Activated B cell treated with CpG ODN at 0.5 μM for 24 hours (primary cell): ENCODE data around the gene TNFRSF21. TPM values are rescaled to one million over a fixed set of nuclear protein-coding genes. Genes with fewer than 3 reads are reported as not detected.

Experiments
- ATAC-seq: fragments of 200-7000 bp; cut with Tn5 transposase; one replicate; pipeline ENCODE4 v1.10.0; 2021; ENCODE audit warnings: low read depth, mild to moderate bottlenecking, moderate library complexity
- CTCF ChIA-PET: fragments of 350-600 bp; sonication (Branson Sonifier 250); formaldehyde crosslinking; loops from one replicate; lab custom pipeline; 2021; ENCODE audit warnings: antibody characterized with exemption; lab: Charles Lee
- POLR2A ChIA-PET: fragments of 350-600 bp; sonication (Branson Sonifier 250); formaldehyde crosslinking; loops from one replicate; lab custom pipeline; 2021; ENCODE audit warnings: antibody characterized with exemption; lab: Charles Lee
- DNase-seq: peaks from one replicate; pipeline ENCODE4 v3.0.0; 2022
- H3K27ac Mint-ChIP-seq: one replicate; pipeline ENCODE4 v1.8.0; 2020; ENCODE audit warnings: mixed read lengths
- H3K27me3 Mint-ChIP-seq: one replicate; pipeline ENCODE4 v1.8.0; 2021; ENCODE audit warnings: mixed read lengths
- H3K36me3 Mint-ChIP-seq: one replicate; pipeline ENCODE4 v1.8.0; 2021; ENCODE audit warnings: low read depth, mixed read lengths
- H3K4me1 Mint-ChIP-seq: one replicate; pipeline ENCODE4 v1.8.0; 2021; ENCODE audit warnings: mixed read lengths
- H3K4me3 Mint-ChIP-seq: one replicate; pipeline ENCODE4 v1.8.0; 2020; ENCODE audit warnings: mild to moderate bottlenecking, mixed read lengths
- H3K9me3 Mint-ChIP-seq: one replicate; pipeline ENCODE4 v1.8.0; 2020; ENCODE audit warnings: mixed read lengths
- intact Hi-C: fragments of 100-400 bp; cut with micrococcal nuclease; formaldehyde crosslinking; loops from one replicate; pipeline ENCODE4 v1.15.1; 2024
- total RNA-seq: library from RNA; stranded (reverse); gene quantifications from 2 replicates; pipeline ENCODE4 v1.2.3, GENCODE V29; 2022
- TF ChIP-seq, protein P1 (sequence below): fragments of 200-600 bp; IDR thresholded peaks from one replicate; pipeline ENCODE4 v1.8.0; 2022; ENCODE audit warnings: antibody characterized with exemption, mild to moderate bottlenecking

The TNFRSF21 gene
- total RNA-seq, 1 donor from 2014 or later: 1.0 TPM

DNA sequence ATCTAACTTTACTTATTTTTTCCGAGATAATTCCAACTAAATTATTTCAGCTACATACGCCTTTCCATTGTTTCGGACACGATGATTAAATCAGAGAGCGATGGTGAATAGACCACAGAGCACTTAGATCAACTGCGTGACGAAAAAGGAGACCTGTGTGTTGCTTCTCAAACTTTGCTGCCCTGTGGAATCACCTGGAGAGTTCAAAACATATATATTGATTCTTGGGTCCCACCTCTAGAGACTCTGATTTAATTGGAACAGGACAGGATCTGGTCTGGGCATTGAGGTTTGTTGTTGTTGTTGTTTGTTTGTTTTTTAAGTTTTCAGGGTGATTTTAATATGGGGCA lies 401 bp upstream of the TNFRSF21 start:
- Mint-ChIP-seq H3K27me3 (peaks cover 39% of the 10 kb centered on the region), H3K36me3 (no peaks in the 10 kb centered on the region), H3K4me1 (peaks cover 12% of the 10 kb centered on the region), H3K27ac (no peak overlapping the region), H3K4me3 (peak overlapping the region; percentile 83), H3K9me3 (no peaks in the 10 kb centered on the region)
- ChIA-PET CTCF (interaction anchor here (0.6 to 3.7 kb wide), 3 partner anchors 208 to 216 kb away, joined by 3 to 31 read pairs (median 5); no protein-coding TSS in a partner anchor), POLR2A (no interaction called here)
- ATAC-seq: no peak
- DNase-seq: no peak
- TF ChIP-seq, protein P1, sequence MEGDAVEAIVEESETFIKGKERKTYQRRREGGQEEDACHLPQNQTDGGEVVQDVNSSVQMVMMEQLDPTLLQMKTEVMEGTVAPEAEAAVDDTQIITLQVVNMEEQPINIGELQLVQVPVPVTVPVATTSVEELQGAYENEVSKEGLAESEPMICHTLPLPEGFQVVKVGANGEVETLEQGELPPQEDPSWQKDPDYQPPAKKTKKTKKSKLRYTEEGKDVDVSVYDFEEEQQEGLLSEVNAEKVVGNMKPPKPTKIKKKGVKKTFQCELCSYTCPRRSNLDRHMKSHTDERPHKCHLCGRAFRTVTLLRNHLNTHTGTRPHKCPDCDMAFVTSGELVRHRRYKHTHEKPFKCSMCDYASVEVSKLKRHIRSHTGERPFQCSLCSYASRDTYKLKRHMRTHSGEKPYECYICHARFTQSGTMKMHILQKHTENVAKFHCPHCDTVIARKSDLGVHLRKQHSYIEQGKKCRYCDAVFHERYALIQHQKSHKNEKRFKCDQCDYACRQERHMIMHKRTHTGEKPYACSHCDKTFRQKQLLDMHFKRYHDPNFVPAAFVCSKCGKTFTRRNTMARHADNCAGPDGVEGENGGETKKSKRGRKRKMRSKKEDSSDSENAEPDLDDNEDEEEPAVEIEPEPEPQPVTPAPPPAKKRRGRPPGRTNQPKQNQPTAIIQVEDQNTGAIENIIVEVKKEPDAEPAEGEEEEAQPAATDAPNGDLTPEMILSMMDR: no peak
- intact Hi-C loops: loop anchor here (1.0 to 2.0 kb wide), 3 partner anchors 213 to 891 kb away; no protein-coding TSS in a partner anchor

DNA sequence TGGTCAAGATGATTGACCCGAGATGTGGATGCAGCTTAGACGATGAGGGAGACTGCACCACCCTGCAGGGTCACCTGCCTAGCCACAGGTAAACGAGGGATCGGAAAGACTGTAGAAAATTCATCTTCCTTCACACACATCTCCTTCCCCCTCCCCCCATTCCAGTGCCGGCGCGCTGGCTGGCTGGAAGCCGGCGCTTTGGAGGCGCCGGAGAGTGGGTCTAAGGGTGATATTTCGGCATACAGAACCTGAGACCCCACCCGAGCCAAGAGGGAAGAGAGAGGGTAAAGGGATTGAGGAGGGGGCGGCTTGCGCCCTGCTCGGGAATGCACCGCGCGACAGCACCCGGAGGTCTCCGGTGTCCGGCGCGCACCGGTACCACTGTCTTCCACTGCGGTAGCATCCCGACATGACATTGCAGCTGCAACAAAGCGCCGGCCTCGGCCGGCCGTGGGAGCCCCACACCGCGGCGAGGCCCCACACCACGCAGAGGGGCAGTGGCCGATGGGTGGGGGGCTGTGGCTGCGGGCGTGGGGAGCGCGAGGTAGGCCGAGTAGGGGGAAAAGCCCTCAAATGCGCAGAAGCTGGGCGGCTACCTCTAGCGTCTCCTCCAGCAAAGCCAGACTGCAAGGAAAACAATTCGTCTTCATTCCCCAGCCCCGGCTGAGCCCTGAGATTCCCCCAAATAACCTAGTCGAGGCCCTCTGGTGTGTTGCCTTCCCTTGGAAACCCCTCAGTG lies 984 bp downstream of the TNFRSF21 start:
- ATAC-seq: no peak
- Mint-ChIP-seq H3K4me3 (peak overlapping the region; percentile 83), H3K9me3 (no peaks in the 10 kb centered on the region), H3K27ac (no peak overlapping the region), H3K36me3 (no peaks in the 10 kb centered on the region), H3K27me3 (peaks cover 31% of the 10 kb centered on the region), H3K4me1 (peaks cover 12% of the 10 kb centered on the region)
- ChIA-PET POLR2A (interaction anchor here (0.7 kb wide), 1 partner anchor 169 kb away, joined by 8 read pairs; the partner anchor contains the start of gene CD2AP), CTCF (interaction anchor here (0.7 to 3.7 kb wide), 4 partner anchors 11 to 215 kb away, joined by 3 to 31 read pairs (median 4); no protein-coding TSS in a partner anchor)
- intact Hi-C loops: loop anchor here (1.0 kb wide), 1 partner anchor 66 kb away; no protein-coding TSS in a partner anchor
- TF ChIP-seq, protein P1: no peak
- no peak for DNase-seq

DNA sequence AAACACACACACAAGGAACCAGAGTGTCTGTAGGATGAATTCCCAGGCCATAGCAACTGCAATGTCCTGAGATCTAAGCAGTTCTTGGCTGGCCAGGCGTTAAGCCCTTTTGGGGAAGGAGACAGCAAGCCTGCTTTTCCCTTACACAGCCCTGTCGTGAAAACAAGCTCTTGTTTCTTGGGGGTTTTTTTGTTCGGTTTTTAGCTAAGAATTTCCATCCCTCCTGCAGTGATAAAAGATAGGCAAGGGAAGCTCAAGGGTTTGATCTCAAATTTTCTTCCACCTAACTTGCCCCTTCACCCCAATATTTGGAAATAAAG lies 1.5 kb downstream of the TNFRSF21 start:
- Mint-ChIP-seq H3K27ac (no peak overlapping the region), H3K4me1 (peaks cover 12% of the 10 kb centered on the region), H3K27me3 (peaks cover 29% of the 10 kb centered on the region), H3K4me3 (peak overlapping the region; percentile 73), H3K36me3 (no peaks in the 10 kb centered on the region), H3K9me3 (no peaks in the 10 kb centered on the region)
- ChIA-PET CTCF (interaction anchor here (0.7 to 1.9 kb wide), 3 partner anchors 10 to 215 kb away, joined by 3 to 4 read pairs (median 4); no protein-coding TSS in a partner anchor), POLR2A (no interaction called here)
- intact Hi-C loops: no loop called here
- TF ChIP-seq, protein P1: no peak
- ATAC-seq (no peak), DNase-seq (no peak)

DNA sequence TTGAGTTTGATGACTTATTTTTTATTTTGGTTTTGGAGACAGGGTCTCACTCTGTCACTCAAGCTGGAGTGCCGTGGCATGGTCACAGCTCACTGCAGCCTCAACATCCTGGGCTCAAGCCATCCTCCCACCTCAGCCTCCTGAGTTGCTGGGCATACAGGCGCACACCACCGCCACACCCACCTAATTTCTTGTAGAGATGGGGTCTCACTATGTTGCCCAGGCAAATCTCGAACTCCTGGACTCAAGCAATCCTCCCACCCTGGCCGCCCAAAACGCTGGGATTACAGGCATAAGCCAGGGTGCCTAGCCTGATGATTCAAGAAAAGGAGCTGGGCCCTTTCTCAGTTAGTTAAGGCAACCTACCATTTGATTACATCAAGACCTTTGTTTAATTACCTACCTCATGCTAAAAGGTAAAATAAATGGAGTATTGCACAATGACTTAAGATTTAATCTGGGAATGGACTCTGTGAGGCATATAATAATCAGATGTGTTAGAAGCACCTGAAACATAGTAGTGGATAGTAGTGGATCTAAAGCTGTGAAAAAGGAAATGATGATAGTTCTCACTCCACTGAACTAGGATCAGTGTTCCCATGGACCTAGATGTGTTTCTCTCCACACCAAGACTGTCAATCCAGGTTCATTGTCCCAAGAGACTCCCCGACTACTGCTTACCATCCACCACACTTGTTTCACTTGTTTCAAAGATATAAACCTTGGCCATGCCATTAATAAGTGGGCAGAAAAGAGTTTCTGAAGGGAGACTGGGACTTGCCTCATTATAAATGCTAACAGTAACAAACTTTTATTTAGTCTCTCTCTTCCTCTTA lies 2.1 kb downstream of the TNFRSF21 start:
- intact Hi-C loops: no loop called here
- H3K36me3 Mint-ChIP-seq: no peaks in the 10 kb centered on the region
- TF ChIP-seq, protein P1: no peak
- DNase-seq (no peak), ATAC-seq (no peak)
- ChIA-PET CTCF (interaction anchor here (0.7 to 1.9 kb wide), 4 partner anchors 9 to 214 kb away, joined by 3 to 4 read pairs (median 4); no protein-coding TSS in a partner anchor), POLR2A (no interaction called here)
- no peaks in the 10 kb centered on the region for H3K9me3 Mint-ChIP-seq
- peak overlapping the region; percentile 73 for H3K4me3 Mint-ChIP-seq
- peaks cover 12% of the 10 kb centered on the region for H3K4me1 Mint-ChIP-seq
- H3K27ac Mint-ChIP-seq: no peak overlapping the region
- H3K27me3 Mint-ChIP-seq: peaks cover 24% of the 10 kb centered on the region
